ENCODE results near the gene MSLN.

GRCh38 chr16:802461-802860, 41.9 kb downstream of the MSLN start:
- TF ChIP-seq, protein P1, sequence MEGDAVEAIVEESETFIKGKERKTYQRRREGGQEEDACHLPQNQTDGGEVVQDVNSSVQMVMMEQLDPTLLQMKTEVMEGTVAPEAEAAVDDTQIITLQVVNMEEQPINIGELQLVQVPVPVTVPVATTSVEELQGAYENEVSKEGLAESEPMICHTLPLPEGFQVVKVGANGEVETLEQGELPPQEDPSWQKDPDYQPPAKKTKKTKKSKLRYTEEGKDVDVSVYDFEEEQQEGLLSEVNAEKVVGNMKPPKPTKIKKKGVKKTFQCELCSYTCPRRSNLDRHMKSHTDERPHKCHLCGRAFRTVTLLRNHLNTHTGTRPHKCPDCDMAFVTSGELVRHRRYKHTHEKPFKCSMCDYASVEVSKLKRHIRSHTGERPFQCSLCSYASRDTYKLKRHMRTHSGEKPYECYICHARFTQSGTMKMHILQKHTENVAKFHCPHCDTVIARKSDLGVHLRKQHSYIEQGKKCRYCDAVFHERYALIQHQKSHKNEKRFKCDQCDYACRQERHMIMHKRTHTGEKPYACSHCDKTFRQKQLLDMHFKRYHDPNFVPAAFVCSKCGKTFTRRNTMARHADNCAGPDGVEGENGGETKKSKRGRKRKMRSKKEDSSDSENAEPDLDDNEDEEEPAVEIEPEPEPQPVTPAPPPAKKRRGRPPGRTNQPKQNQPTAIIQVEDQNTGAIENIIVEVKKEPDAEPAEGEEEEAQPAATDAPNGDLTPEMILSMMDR (IDR thresholded peaks at IDR 0.05): no peak
- TF ChIP-seq POLR2AphosphoS5 (IDR thresholded peaks at IDR 0.05) (no peak), POLR2A (IDR thresholded peaks at IDR 0.05) (no peak), EP300 (IDR thresholded peaks at IDR 0.05) (no peak)
